Activated CD4-positive, CD25-positive, alpha-beta regulatory T cell (primary cell): ENCODE measurements around the gene FAM110D.

Experiments
- DNase-seq, 4 experiments: peaks; one replicate each; lab custom pipeline; 2025; lab: John Stamatoyannopoulos, UW

Gene FAM110D

DNA sequence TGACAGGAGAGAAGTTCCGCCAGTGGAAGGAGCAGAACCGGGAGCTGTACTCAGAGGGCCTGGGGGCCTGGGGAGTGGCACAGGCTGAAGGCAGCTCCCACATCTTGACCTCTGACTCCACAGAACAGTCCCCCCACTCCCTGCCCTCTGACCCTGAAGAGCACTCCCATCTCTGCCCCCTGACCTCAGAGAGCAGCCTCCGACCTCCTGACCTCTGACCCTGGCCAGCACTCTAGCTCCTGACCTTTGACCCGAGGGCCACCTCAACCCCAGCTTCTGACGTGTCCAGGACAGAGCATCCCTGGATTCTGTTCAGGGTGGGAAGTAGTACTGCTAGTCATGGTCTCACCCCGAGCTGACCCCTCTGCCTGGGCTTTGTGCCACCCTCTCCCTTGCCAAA lies 30.5 kb downstream of the FAM110D start:
- no peak for DNase-seq

DNA sequence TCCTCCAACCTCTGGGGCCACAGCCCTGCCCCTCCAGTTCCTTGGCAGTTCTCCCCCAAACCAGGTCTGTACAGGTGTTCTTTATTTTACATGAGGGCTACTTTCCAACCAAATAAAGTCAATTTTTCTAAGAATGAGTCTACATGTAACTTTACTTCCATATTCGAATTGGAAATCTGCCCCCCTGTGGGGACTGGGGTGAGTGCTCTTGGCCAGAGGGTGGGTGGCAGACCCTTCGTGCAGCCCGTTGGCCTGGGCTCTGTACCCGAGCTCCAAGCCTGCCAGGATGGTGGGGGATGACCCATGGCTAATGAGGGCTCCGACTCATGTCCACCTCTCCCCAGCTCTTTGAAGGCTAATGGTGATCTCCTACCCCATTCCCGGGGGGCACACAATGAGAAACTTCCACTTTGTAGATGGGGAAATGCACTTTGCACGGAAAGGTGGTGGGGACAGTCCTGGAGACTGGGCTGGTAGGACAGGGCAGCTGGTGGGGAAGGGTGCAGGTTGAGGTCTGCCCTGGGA lies 30.9 kb downstream of the FAM110D start:
- DNase-seq: no peak

DNA sequence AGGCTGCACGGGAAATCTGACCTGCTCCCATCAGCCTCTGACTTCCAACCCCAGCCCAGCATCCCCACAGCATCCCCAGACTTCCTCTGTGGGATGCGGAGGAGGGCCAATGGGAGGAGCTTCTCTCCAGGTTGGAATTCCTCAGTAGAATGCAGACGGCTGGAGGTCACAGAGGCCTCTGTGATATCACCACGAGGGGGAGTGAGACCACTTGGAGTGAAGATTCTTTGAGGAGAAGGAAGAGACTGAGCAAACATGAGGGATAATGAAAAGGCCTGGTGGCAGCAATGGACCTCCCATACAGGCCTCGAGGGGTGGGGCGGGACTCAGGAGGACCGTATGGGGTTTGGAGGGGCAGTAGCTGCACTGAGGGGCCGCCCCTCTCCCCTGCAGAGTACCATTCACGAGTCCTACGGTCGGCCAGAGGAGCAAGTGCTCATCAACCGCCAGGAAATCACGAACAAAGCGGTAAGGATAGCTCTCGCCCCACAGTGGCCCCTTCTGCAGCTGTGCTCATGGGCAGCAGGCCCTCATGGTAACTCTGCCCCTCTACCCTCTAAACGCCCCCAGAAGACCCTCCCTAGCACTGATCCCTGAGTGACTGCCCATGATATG lies 31.6 kb downstream of the FAM110D start, which contains the start of gene CATSPER4:
CATSPER4 (plus strand) TSS at position 230 of the 615 bp plus-strand sequence; CDS start at position 256, 26 bp downstream.
- no peak for DNase-seq

DNA sequence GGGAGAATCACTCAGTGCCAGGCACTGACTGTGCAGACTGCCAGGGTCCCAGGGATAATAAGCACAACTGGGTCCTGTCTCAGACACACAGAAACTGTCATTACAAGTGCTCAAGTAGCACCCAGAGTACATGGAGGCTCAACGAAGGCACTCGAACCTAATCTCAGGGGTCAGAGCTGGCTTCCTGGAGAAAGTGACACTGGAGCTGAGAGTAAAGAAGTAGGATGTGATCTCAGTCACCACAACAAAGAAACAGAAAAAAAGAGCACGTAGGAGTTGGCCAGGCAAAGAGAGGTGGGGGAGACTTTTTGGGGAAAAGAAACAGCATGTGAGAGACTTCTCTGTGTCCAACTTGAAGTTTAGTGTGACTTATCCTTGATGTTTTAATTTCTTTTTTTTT lies 32.9 kb downstream of the FAM110D start:
- no peak for DNase-seq

DNA sequence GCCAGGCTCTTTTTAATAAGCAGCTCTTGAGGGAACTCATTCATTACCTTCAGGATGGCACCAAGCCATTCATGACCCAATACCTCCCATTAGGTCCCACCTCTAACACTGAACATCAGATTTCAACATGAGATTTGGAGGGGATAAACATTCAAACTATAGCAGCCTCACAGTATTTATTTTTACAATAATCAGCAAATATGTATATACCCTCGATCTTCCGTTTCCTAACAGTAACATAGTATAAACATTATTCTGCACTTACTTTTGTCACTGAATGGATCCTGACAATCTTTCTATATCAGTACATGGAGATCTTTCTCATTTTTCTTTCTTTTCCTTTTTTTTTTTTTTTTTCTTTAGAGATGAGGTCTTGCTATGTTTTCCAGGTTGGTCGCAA lies 36.9 kb downstream of the FAM110D start:
- no peak for DNase-seq

DNA sequence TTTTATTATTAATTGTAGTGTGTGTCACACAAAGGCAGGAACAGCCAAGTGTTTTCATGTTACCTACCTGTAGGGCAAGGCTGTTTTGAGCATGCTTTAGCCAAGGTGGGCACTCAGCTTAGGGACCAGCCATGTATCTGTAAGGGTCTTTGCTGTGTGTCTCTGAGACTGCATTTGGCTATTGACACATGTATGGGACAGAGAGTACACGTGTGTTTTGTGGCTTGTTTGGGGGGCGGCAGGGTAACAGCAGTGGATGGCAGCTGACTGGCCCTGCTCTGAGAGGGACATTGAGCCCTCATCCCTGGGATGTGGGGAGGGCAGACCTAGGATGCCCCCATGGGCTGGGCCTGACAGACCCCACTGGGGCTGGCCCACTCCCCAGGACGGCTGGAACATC lies 38.4 kb downstream of the FAM110D start:
- DNase-seq: no peak

- DNase-seq: no peak
Measured at GRCh38 chr1:26197813-26198212, 38.9 kb downstream of the FAM110D start.

GRCh38 chr1:26200413-26200812 lies 41.5 kb downstream of the FAM110D start:
- DNase-seq: no peak

GRCh38 chr1:26203642-26204318 lies 44.9 kb downstream of the FAM110D start:
- DNase-seq: no peak

DNA sequence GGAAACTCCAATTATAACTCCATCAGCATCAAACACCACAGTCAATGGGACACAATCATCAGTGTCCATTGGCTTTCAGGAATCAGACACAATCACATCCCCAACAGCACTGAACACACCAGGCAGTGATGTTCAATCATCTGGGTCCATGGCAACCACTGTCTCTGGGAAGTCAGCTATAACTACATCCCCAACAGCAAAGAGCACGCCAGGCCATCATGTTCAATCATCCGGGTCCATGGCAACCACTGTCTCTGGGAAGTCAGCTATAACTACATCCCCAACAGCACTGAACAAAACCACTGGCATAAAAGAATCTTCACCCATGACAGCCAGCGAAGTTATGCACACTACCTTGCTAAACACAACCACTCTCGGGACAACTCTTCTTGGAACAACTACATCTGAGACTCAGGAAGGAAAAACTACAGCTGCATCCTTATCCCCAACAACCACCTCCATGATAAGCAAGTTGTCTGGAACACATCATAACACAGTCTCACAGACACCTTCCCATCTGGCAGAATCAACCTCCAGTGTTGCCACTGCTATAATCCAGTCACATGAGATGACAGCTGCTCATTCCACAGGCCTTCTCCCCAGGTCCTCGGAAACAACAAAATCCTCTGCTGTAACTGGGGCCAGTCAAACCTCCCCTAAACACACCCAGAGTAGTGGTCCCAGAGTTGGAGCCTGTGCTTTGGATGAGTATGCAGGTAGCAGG lies 51.4 kb downstream of the FAM110D start:
- DNase-seq: no peak

DNA sequence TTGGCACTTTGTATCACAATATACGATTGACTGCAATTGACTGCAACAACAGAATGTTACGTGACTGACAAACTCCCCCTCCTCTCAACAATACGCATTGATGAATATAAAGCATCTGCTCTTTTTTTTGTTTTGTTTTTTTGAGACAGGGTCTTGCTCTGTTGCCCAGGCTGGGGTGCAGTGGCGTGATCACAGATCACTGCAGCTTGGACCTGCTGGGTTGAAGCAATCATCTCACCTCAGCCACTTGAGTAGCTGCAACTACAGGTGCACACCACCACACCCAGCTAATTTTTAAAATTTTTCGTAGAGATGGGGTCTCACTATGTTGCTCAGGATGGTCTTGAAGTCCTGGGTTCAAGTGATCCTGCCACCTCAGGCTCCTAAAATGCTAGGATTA lies 53.8 kb downstream of the FAM110D start:
- DNase-seq: no peak

DNA sequence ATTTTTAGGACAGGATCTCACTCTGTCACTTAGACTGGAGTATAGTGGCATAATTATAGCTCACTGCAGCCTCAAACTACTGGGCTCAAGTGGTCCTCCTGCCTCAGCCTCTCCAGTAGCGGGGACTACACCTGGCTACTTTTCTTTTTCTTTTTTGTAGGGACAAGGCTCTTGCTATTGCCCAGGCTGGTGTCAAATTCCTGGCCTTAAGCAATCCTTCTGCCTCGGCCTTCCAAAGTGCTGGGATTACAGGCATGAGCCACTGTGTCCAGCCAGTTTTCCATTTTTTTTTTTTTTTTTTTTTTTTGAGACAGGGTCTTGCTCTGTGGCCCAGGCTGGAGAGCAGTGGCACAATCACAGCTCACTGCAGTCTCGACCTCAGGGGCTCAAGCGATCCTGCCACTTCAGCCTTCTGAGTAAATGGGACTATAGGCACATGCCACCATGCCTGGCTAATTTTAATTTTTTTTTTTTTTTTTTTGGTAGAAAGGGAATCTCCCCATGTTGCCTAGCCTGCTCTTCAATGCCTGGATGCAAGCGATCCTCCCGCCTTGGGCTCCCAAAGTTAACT lies 54.5 kb downstream of the FAM110D start:
- DNase-seq: no peak
